ENCODE measurements around the gene PILRA.

GRCh38 chr7:100374601-100375000, 1.3 kb downstream of the PILRA start:
- no peak for TF ChIP-seq CTCF (IDR thresholded peaks at IDR 0.05 in 4 of 5, conservative IDR thresholded peaks at IDR 0.05 in 1 of 5)
- TF ChIP-seq POLR2A (IDR thresholded peaks at IDR 0.05): no peak

Measured in gastrocnemius medialis (tissue), 4 donors.